HepG2 (cell line): Measurements from ENCODE around the gene DCC. TPM values are rescaled to one million over a fixed set of nuclear protein-coding genes. Genes with fewer than 3 reads are reported as not detected.

Experiments used
- ATAC-seq: fragments of 200-7000 bp; cut with Tn5 transposase; 3 replicates; pipeline ENCODE4 v1.9.1; 2020; ENCODE audit warnings: mild to moderate bottlenecking, moderate library complexity
- BruUV-seq: library from RNA; stranded (reverse); fragments of 400-500 nt; replicated peaks from 2 replicates; lab custom pipeline; 2021; lab: Mats Ljungman, UMichigan
- CTCF ChIA-PET: fragments of 300-600 bp; formaldehyde crosslinking; extraction: SDS; loops from one replicate; lab custom pipeline; 2021; ENCODE audit warnings: low total read pairs, inconsistent platforms, low intra/inter-chr PET ratio; lab: Yijun Ruan, JAX
- POLR2A ChIA-PET: fragments of 350-600 bp; sonication (Branson Sonifier 250); formaldehyde crosslinking; loops from one replicate; lab custom pipeline; 2020; ENCODE audit warnings: antibody characterized with exemption, inconsistent platforms; lab: Yijun Ruan, JAX
- DNase-seq: peaks from one replicate; pipeline ENCODE4 v3.0.0-alpha.2; 2015; ENCODE audit warnings: low spot score
- FAIRE-seq: peaks from 3 replicates; lab custom pipeline; 2011; peaks lifted over from hg19 to GRCh38; lab: Jason Lieb, UNC
- H2AFZ ChIP-seq: one replicate; pipeline ENCODE4 v1.6.1; 2011; ENCODE audit warnings: low read length, inconsistent platforms
- H3K27ac ChIP-seq: fragments of 300-600 bp; 3 replicates; pipeline ENCODE4 v1.8.0; 2011; ENCODE audit warnings: mixed run types, mild to moderate bottlenecking, mixed read lengths, low read length, inconsistent platforms; ENCODE audit not compliant: insufficient read depth; ENCODE audit errors: extremely low read length
- H3K27me3 ChIP-seq, 2 experiments: fragments of 200-600 bp in 1 of 2; 2 replicates in 1 of 2; 3 replicates in 1 of 2; pipeline versions ENCODE4 v1.6.0 to v1.8.0; 2011; ENCODE audit warnings: low read length in 2 of 2, mild to moderate bottlenecking in 2 of 2, moderate library complexity in 2 of 2, inconsistent platforms in 1 of 2; ENCODE audit not compliant: insufficient read depth in 2 of 2, control insufficient read depth in 1 of 2
- H3K36me3 ChIP-seq, 2 experiments: fragments of 200-600 bp in 1 of 2; replicated peaks in 1 of 2; 2 replicates in 1 of 2; 3 replicates in 1 of 2; pipeline versions ENCODE4 v1.5.1 to v1.8.0; 2011; ENCODE audit warnings: low read length in 2 of 2, inconsistent platforms in 1 of 2; ENCODE audit not compliant: insufficient read depth in 2 of 2, control insufficient read depth in 1 of 2
- H3K4me1 ChIP-seq: 2 replicates; pipeline ENCODE4 v1.5.1; 2012; ENCODE audit warnings: low read length, inconsistent platforms; ENCODE audit not compliant: insufficient read depth
- H3K4me2 ChIP-seq: 2 replicates; pipeline ENCODE4 v1.6.0; 2011; ENCODE audit warnings: low read depth, low read length, inconsistent platforms
- H3K4me3 ChIP-seq, 3 experiments: fragments of 200-600 bp in 1 of 3; sonication (generic), shearing (Covaris generic) in 1 of 3; replicated peaks in 1 of 3; 2 replicates each; pipeline ENCODE4 v1.5.1; 2011 to 2016; ENCODE audit warnings: low read length in 3 of 3, inconsistent platforms in 2 of 3, low read depth in 2 of 3, mild to moderate bottlenecking in 2 of 3, control low read depth in 1 of 3, mixed read lengths in 1 of 3; ENCODE audit not compliant: insufficient read depth in 1 of 3
- H3K79me2 ChIP-seq: one replicate; pipeline ENCODE4 v1.6.1; 2011; ENCODE audit warnings: low read length, inconsistent platforms; ENCODE audit not compliant: insufficient read depth
- H3K9ac ChIP-seq: 2 replicates; pipeline ENCODE4 v1.6.0; 2011; ENCODE audit warnings: mild to moderate bottlenecking, low read depth, low read length, inconsistent platforms; ENCODE audit not compliant: insufficient read depth
- H3K9me3 ChIP-seq: 2 replicates; pipeline ENCODE4 v1.5.1; 2012; ENCODE audit warnings: mild to moderate bottlenecking, low read length
- H4K20me1 ChIP-seq: 2 replicates; pipeline ENCODE4 v1.6.0; 2011; ENCODE audit warnings: inconsistent platforms, mild to moderate bottlenecking, low read length, moderate library complexity; ENCODE audit not compliant: insufficient read depth
- ASH2L ChIP-seq: fragments of 300-600, 200-600 bp; sonication (generic); IDR thresholded peaks from 2 replicates; pipeline ENCODE4 v1.7.0; 2017; ENCODE audit warnings: low read depth, mild to moderate bottlenecking, moderate library complexity, mixed read lengths, low read length; ENCODE audit not compliant: insufficient read length
- FOXP1 ChIP-seq, 2 experiments: fragments of 450-650 bp in 1 of 2; IDR thresholded peaks; 2 replicates each; pipeline ENCODE4 v1.6.1; 2017 to 2018; ENCODE audit warnings: antibody characterized with exemption in 1 of 2
- GPN1 ChIP-seq: sonication (generic); formaldehyde crosslinking; IDR thresholded peaks from 2 replicates; pipeline ENCODE4 v1.5.1; 2020; ENCODE audit warnings: missing genetic modification reagents, borderline replicate concordance
- KDM1A ChIP-seq: IDR thresholded peaks from 2 replicates; pipeline ENCODE4 v1.6.1; 2016; ENCODE audit warnings: missing compliant biosample characterization
- PAWR ChIP-seq: sonication (generic); formaldehyde crosslinking; IDR thresholded peaks from 2 replicates; pipeline ENCODE4 v1.4.0; 2020; ENCODE audit warnings: missing genetic modification reagents, mild to moderate bottlenecking, borderline replicate concordance
- POGK ChIP-seq: sonication (generic); formaldehyde crosslinking; conservative IDR thresholded peaks from 2 replicates; pipeline ENCODE4 v1.8.0; 2022; ENCODE audit warnings: mild to moderate bottlenecking, moderate library complexity, missing genetic modification reagents
- SUZ12 ChIP-seq: fragments of 150-350 bp; IDR thresholded peaks from 2 replicates; pipeline ENCODE4 v1.6.1; 2014; ENCODE audit warnings: low read depth, low read length
- ZMYM2 ChIP-seq: sonication (generic); formaldehyde crosslinking; IDR thresholded peaks from 2 replicates; pipeline ENCODE4 v1.8.0; 2022; ENCODE audit warnings: mild to moderate bottlenecking, missing genetic modification reagents
- ZNF160 ChIP-seq: sonication (generic); formaldehyde crosslinking; IDR thresholded peaks from 2 replicates; pipeline ENCODE4 v1.8.0; 2022; ENCODE audit warnings: mild to moderate bottlenecking, inconsistent platforms, missing genetic modification reagents
- ZNF343 ChIP-seq: sonication (generic); formaldehyde crosslinking; IDR thresholded peaks from 2 replicates; pipeline ENCODE4 v1.4.0; 2020; ENCODE audit warnings: mild to moderate bottlenecking, missing genetic modification reagents
- ZNF350 ChIP-seq: sonication (generic); formaldehyde crosslinking; IDR thresholded peaks from 2 replicates; pipeline ENCODE4 v1.4.0; 2020; ENCODE audit warnings: mild to moderate bottlenecking, low read depth, missing genetic modification reagents, borderline replicate concordance
- ZNF431 ChIP-seq: sonication (generic); formaldehyde crosslinking; IDR thresholded peaks from 2 replicates; pipeline ENCODE4 v1.9.0; 2022; ENCODE audit warnings: missing genetic modification reagents, low read depth, mild to moderate bottlenecking, borderline replicate concordance
- ZNF576 ChIP-seq: sonication (generic); formaldehyde crosslinking; IDR thresholded peaks from 2 replicates; pipeline ENCODE4 v1.4.0; 2020; ENCODE audit warnings: mild to moderate bottlenecking, missing genetic modification reagents
- ZNF660 ChIP-seq: sonication (generic); formaldehyde crosslinking; IDR thresholded peaks from 2 replicates; pipeline ENCODE4 v1.5.1; 2020; ENCODE audit warnings: mild to moderate bottlenecking, low read depth, missing genetic modification reagents, borderline replicate concordance
- ZNF782 ChIP-seq: sonication (generic); formaldehyde crosslinking; IDR thresholded peaks from 2 replicates; pipeline ENCODE4 v1.4.0; 2020; ENCODE audit warnings: missing genetic modification reagents, mild to moderate bottlenecking, borderline replicate concordance
- ZNF841 ChIP-seq: sonication (generic); formaldehyde crosslinking; IDR thresholded peaks from 2 replicates; pipeline ENCODE4 v1.8.1; 2023; ENCODE audit warnings: missing genetic modification reagents, borderline replicate concordance
- WGBS: methylation state at CpG from one replicate; pipeline ENCODE4 v1.1.6; 2017; ENCODE audit warnings: low lambda C conversion rate; 5-methylcytosine and 5-hydroxymethylcytosine counted together
- in situ Hi-C: cut with HindIII; loops from 2 replicates; pipeline ENCODE4 v1.10.0; 2017; ENCODE audit warnings: low pct_unique_long_range_greater_than_20kb; ENCODE audit not compliant: extremely low pct_ligation_motif_present
- intact Hi-C: fragments of 100-400 bp; cut with micrococcal nuclease; formaldehyde crosslinking; loops from one replicate; pipeline ENCODE4 v1.10.0; 2022; ENCODE audit not compliant: unreplicated experiment
- polyA plus RNA-seq, 8 experiments: library from polyadenylated mRNA; depleted of rRNA in 3 of 8; stranded (reverse) in 7 of 8; unstranded in 1 of 8; fragments of >200 nt; fragmentation: Illumina TruSeq in 4 of 8; extraction: Trizol in 4 of 8; gene quantifications; 2 replicates each; pipeline versions ENCODE4 v1.2.1 to v1.2.3, GENCODE V29; 2011 to 2016; ENCODE audit warnings: low read depth in 4 of 8, missing spikeins in 1 of 8, mixed read lengths in 1 of 8; ENCODE audit not compliant: insufficient read depth in 1 of 8
- total RNA-seq, 5 experiments: library from RNA; depleted of rRNA; stranded (reverse); fragments of >200 nt; fragmentation: Illumina TruSeq; extraction: Trizol; gene quantifications; 2 replicates each; pipeline ENCODE4 v1.2.3, GENCODE V29; 2016; ENCODE audit warnings: low read depth in 1 of 5

DCC gene
- total and polyA plus RNA-seq, 2 of the 13 experiments (the other 11 are each of a cell fraction or from before 2014, with no cell fraction given) = not detected

- no peak for ATAC-seq
- BruUV-seq = no TSS peak
- no peaks in the 10 kb centered on the region for H4K20me1 ChIP-seq
- TF ChIP-seq ASH2L (no peak), ZNF160 (no peak), FOXP1 (IDR thresholded peaks at IDR 0.05) (no peak), FOXP1 (CRISPR knock-in tag; IDR thresholded peaks at IDR 0.05) (no peak), ZNF350 (CRISPR knock-in tag) (no peak), SUZ12 (no peak), ZNF576 (no peak), ZNF431 (CRISPR knock-in tag) (no peak), ZNF660 (CRISPR knock-in tag) (no peak), ZNF343 (CRISPR knock-in tag) (no peak), ZNF782 (no peak), ZMYM2 (no peak), KDM1A (CRISPR knock-in tag) (no peak), ZNF841 (CRISPR knock-in tag) (no peak), PAWR (no peak), GPN1 (CRISPR knock-in tag) (no peak), POGK (CRISPR knock-in tag) (no peak)
- DNase-seq = no peak
- H3K36me3 ChIP-seq = no peaks in the 10 kb centered on the region
- ChIA-PET CTCF (no interaction called here), POLR2A (no interaction called here)
- no peak overlapping the region for H3K4me2 ChIP-seq
- H3K4me3 ChIP-seq = no peak overlapping the region
- no peak overlapping the region for H2AFZ ChIP-seq
- no peak overlapping the region for H3K9ac ChIP-seq
- intact Hi-C loops = no loop called here
- 11% methylated on average over 1 of the region's 1 CpG for WGBS
- no peaks in the 10 kb centered on the region for H3K79me2 ChIP-seq
- in situ Hi-C loops = no loop called here
- no peaks in the 10 kb centered on the region for H3K27me3 ChIP-seq
- H3K9me3 ChIP-seq = peaks cover 54% of the 10 kb centered on the region
- no peak for FAIRE-seq
- H3K4me1 ChIP-seq = no peaks in the 10 kb centered on the region
- H3K27ac ChIP-seq = no peak overlapping the region
Observed at GRCh38 chr18:52822160-52822559, 482.2 kb downstream of the DCC start.
